Stimulated activated CD4-positive, alpha-beta T cell treated with anti-CD3 and anti-CD28 coated beads, Interleukin-4, amount 100 ng/mL, for 1 hour (primary cell): ENCODE measurements around the gene UBE2H.

Experiments used
- DNase-seq: peaks from one replicate; pipeline ENCODE4 v3.0.0-alpha.2; 2020

The UBE2H gene

GRCh38 chr7:129783584-129783919 lies 169.2 kb downstream of the UBE2H start:
- DNase-seq, result no peak

DNA sequence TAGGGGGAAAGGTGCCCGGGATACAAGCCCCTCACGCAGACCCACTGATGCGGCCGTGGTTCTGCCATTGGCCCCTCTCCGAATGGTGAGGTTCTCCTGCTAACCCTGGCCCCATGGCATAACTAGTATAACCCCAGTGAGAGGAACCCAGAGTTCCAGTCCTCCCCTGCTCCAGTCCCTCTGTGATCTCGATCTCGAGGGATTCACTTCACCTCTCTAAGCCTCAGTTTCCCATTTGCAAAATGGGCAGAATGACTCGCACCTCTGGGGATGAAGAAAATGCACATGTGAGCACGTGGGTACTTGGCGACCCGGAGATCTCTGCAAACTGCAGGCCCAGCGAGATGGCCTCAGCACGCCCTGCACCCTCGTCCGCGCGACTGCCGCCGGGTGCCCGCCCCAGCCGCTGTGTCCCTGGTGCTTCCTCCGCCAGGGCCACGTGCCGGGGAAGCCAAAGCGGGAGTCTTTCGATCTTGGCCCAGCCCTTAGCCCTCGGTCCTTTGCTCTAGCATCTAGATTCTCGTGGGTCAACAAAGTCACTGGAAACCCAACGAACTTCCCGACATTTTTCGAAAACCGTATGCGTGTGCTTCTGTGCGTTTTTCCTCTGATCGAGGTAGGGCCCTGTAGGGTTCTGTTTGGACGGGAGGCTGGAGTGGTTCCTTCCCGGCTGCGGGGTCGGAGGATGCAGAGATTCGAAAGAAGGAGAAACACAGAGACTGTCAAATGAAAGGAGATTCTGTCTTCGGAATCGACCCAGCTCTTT lies 169.8 kb downstream of the UBE2H start:
- DNase-seq, result peak; percentile 8

DNA sequence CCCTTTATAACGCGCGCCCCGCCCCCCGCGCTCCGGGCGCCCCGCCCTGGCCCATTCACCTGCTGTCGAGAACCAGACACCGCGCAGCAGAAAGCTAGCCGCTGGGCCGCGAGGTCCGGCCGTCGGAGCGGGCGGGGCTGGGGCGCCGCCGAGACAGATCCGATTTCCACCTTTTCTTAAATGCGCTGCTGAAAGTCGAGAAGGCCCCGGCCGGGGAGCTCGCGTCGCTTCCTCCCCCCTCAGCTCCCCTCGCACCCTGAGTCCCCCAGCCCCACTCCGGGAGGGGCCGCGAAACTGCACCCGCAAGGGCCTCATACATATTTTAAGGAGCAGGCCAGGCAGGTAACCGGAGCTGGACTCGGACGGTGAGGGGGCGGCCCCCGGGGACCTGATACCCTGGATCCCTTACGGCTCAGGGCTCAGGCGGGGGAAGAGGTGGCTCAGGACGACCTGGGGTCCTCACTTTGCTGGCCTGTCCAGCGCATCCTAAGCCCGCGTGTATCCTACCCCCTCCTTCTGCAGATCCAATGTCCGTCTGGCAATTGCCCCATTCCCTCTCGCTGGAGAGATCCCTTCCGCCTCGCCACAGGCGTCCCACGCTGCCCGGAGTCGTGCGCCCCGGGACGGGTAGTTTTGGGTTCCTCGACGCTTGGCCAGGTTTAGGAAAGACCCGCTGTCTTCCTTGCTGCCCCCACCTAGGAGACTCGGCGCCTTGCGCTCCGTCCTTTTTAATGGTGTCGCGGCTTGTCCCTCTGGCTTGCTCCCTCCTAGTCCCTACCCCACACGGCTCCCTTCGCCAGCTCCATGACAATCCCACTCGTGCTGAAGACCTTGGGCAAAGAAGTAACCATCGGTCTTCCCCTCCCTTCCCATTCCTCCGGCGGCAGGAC lies 170.6 kb downstream of the UBE2H start:
- DNase-seq, result peak; percentile 18

DNA sequence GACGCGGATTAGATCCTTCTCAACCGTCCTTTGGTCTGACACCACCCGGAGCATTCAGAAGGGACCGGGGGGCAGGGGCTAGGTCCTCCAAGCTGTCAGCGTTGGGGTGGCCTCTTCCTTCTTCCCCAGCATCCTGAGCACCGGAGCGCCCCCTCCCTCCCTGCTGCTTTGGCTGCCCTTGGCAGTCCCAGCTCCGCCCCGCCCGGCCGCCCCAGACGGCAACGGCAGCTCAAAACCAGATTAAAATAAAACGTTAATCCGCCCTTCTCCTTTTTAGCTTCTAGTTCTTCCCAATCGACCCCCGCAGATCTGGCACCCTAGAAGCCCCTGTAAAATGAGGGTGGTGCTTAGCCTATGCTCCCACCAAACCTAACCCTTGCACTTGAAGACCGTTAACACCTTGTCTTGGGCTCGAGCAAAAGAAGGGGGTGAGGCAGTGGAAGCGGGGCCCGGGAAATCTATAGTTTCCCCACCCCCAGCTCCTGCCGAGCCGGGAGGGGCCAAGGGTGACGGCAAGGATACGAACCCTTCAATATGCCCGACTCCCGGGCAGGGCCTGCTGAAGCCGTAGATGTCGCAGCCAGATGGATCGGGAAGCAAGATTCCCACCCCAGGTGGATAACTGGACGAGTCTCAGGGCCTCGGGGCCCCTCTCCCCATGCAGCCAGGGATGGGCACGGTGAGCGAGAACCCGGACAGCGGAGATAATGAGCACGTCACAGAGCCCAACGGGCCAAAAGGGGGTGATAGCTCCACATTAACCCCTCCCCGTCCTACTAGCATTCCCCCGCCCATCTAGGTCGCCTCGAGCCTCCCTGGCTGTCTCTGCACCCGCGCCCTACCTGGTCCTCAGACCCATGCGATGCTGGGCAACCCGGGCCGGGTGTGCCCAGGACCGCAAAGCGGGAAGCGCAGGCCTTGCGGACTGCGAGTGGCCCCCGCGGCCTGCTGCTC lies 171.5 kb downstream of the UBE2H start:
- DNase-seq, result peak; percentile 21
